ENCODE measurements around the gene S100P.

Gene S100P

DNA sequence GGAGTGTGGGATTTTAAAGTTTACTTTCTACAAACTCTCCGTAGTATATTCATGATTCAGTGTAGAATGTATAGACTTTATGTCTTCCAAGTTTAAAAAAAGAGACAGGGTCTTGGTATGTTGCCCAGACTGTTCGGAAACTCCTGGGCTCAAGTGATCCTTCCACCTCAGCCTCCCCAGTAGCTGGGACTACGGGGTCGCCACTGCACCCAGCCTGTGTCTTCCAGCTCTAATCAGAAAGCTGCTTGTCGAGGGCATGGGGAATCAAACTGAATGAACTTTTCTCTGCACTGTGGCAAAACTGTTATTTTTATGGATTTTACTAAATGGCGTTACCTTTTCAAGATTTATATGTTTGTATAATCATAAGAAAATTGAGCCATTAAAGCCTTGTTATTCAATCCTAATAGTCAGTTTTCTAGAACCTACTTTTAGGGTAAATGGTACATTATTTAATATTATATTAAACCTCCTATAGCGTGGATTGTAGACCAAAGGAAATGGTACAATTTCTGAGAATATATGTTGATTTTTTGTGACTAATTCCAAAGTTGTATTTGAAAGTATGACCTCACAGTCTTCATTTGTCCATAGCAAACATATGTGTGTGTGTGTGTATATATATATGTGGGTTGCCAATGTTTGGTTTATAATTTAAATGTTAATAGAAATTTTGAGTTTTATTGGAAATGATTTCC is 23.4 kb downstream of the S100P start:
- TF ChIP-seq GATA1 (IDR thresholded peaks at IDR 0.05; ENCODE audit: low read depth, low read length), result no peak
- TF ChIP-seq POLR2A (IDR thresholded peaks at IDR 0.05; ENCODE audit: low read length), result no peak
- DNase-seq, result peak; percentile 39 to 53

DNA sequence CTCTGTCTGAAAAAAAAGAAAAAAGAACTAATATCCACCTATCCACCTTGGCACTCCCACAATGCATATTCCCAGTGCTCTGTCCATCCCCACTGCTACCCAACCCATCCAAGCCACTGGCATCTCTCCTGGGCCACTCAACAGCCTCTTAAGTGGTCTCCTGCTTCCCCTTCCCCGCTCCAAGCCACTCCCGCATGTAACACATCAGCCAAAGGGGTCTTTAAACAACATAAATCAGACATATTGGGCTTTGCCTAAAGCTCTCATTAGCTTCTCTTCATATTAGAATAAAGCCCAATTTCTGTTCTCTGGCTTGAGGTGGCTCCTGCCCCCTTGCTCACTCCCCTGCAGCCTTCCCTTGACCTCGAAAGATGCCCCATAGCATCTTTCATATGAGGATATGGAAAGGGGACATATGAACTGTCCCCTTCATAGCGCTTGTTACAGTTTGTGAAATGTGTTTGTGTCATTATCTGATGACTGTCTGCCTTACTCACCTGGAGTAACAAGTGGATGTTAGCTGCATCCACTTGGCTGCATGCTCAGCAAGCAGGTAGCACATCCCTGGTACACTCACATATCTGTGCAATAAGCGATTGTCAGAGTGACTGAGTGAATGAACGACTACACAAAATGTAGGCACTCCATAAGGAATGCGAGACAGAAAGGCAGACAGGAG is 25.4 kb downstream of the S100P start:
- TF ChIP-seq GATA1 (IDR thresholded peaks at IDR 0.05; ENCODE audit: low read depth, low read length) (no peak), POLR2A (IDR thresholded peaks at IDR 0.05; ENCODE audit: low read length) (no peak)
- no peak for DNase-seq

DNA sequence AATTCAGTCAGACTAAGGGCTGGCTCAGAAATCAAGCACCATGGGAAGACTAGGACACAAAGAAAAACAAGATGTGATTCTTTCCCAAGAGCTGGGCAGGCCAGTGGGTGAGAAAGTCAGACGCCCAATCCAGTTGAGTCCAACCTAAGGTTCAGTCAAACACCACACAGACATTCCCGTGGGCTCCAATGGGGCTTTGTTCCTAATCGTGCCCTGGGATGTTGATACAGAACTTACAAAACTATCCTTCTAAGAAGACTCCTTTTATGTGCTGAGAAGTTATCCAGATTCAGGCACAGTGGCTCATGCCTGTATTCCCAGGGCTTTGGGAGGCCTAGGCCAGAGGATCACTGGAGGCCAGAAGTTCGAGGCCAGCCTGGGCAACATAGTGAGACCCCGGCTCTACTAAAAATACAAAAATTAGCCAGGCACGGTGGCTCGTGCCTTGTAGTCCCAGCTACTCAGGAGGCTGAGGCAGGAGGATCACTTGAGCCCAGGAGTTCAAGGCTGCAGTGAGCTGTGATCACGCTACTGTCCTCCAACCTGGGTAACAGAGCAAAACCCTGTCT is 26.0 kb downstream of the S100P start:
- no peak for DNase-seq
- TF ChIP-seq POLR2A (IDR thresholded peaks at IDR 0.05; ENCODE audit: low read length) (no peak), GATA1 (IDR thresholded peaks at IDR 0.05; ENCODE audit: low read depth, low read length) (no peak)

DNA sequence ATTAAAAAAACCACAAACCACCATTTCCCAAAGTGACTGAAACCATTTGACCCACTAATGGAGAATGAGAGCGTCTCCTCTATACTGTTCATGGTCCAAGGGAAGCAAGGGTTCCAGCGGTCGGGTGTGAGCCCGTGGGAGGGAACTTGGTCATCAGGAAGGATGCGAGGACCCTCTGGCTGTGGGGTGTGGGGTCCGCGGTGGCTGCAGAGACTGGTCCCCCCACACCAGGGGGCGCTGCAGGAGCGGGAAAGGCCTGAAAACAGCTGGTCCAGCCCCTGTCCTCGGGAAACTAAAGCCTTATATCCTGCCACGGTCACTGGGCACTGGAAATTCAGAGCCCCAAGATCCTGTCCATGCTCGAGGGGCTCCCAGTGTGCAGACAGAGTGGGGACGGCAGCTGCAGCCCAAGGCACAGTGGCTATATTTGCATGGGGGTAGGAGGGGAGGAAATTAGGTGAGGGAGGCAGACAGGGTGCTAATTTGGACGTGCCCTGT is 26.6 kb downstream of the S100P start:
- DNase-seq, result peak; percentile 80 to 90
- TF ChIP-seq GATA1 (IDR thresholded peaks at IDR 0.05; ENCODE audit: low read depth, low read length) (no peak), POLR2A (IDR thresholded peaks at IDR 0.05; ENCODE audit: low read length) (no peak)

DNA sequence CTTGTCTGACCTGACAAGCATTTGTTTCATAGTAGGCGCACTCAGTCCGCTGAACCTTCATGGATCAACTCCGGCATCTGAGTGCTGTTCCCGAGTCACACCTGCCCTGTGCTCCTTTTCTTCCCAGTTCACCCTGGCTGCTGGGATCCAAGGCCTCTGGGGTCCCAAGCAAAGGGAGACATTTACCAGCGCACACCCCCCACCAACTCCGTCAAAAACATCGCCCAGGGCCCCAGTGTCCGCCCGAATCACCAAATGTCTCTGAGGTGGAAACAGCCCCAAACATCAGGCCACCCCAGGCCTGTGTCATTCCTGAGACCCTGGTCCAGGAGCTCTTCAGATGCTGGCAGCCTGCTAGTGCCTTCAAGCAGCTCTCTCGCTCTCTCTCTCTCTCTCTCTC is 27.4 kb downstream of the S100P start:
- TF ChIP-seq GATA1 (IDR thresholded peaks at IDR 0.05; ENCODE audit: low read depth, low read length), result no peak
- TF ChIP-seq POLR2A (IDR thresholded peaks at IDR 0.05; ENCODE audit: low read length), result no peak
- DNase-seq, result no peak

DNA sequence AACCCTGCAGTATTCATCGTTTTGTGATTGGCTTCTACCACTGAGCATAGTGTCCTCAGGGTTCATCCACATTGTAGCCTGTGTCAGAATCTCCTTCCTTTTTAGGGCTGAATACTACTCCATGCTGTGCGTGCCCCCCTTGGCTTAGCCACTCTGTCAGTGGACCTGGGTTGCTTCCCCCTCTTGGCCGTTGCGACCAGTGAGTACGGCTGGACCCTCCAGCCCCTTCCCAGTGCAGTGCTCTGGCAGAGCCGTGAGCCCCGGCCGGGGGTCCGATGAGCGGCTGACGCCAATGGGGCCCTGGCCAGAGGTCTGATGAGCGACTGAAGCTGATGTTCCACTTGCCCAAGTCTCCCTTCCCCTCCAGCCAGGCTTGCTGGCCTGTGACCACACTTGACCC is 29.2 kb downstream of the S100P start:
- TF ChIP-seq POLR2A (IDR thresholded peaks at IDR 0.05; ENCODE audit: low read length) (no peak), GATA1 (IDR thresholded peaks at IDR 0.05; ENCODE audit: low read depth, low read length) (no peak)
- DNase-seq, result no peak

GRCh38 chr4:6723851-6724250 is 30.2 kb downstream of the S100P start:
- DNase-seq, result no peak
- no peak for TF ChIP-seq GATA1 (IDR thresholded peaks at IDR 0.05; ENCODE audit: low read depth, low read length)
- no peak for TF ChIP-seq POLR2A (IDR thresholded peaks at IDR 0.05; ENCODE audit: low read length)

GRCh38 chr4:6724421-6725111 is 30.9 kb downstream of the S100P start:
- TF ChIP-seq POLR2A (IDR thresholded peaks at IDR 0.05; ENCODE audit: low read length), result no peak
- no peak for TF ChIP-seq GATA1 (IDR thresholded peaks at IDR 0.05; ENCODE audit: low read depth, low read length)
- DNase-seq, result no peak

DNA sequence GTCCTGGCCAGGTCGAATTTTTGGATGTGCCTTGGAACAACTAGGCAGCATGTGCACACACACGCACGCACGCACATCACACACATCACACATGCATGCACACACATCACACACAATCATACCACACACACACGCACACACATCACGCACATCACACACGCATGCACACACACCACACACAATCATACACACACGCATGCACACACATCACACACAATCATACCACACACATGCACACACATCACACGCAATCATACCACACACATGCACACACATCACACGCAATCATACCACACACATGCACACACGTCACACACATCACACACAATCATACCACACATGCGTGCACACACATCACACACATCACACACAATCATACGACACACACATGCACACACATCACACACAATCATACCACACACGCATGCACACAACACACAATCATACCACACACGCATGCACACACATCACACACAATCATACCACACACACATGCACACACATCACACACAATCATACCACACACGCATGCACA is 31.8 kb downstream of the S100P start:
- DNase-seq, result peak in 1 of 2 experiments; percentile 34

DNA sequence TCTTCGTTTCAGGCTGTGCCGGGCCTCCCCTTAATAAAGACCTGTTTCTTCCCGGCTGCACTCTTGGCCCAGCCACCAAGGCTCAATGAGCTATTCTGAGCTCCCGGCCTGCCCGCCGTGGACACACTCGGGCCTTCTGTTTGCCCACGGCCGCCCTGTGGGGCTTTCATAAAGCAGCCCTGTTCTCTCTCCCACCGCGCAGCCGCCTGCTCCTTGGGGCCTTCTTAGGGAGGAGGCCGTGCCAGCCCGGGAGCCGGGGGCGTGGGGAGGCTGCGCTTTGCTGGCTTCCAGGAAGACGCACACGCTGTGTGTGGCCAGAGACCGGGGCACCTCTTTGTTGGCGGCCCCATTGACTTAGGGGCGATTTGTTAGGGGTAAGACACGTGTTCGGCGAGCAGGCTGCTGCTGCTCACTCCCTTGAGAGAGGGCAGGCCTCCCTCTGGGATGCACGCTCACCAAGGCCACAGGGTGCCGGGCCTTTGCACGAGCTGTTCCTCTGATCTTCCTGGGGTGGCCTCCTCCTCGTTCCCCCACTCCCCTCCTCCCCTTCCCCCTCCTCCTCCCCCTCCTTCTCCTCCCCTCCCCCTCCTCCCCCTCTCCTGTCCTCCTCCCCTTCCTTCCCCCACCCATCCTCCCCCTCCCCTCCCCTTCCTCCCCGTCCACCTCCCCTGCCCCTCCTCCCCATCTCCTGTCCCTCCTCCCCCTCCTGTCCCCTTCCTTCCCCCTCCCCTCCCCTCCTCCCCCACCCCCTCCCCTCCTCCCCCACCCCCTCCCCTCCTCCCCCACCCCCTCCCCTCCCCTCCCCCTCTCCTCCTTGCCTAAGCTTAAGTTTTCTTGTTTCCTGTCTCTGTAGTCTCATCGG is 33.6 kb downstream of the S100P start:
- no peak for DNase-seq

GRCh38 chr4:6727943-6728250 is 34.2 kb downstream of the S100P start:
- DNase-seq, result no peak
- no peak for TF ChIP-seq GATA1 (IDR thresholded peaks at IDR 0.05; ENCODE audit: low read depth, low read length)
- TF ChIP-seq POLR2A (IDR thresholded peaks at IDR 0.05; ENCODE audit: low read length), result no peak

More for the DNA sequence above, 33.6 kb downstream of the S100P start:
- no peak for TF ChIP-seq GATA1 (IDR thresholded peaks at IDR 0.05; ENCODE audit: low read depth, low read length)
- no peak for TF ChIP-seq POLR2A (IDR thresholded peaks at IDR 0.05; ENCODE audit: low read length)

DNA sequence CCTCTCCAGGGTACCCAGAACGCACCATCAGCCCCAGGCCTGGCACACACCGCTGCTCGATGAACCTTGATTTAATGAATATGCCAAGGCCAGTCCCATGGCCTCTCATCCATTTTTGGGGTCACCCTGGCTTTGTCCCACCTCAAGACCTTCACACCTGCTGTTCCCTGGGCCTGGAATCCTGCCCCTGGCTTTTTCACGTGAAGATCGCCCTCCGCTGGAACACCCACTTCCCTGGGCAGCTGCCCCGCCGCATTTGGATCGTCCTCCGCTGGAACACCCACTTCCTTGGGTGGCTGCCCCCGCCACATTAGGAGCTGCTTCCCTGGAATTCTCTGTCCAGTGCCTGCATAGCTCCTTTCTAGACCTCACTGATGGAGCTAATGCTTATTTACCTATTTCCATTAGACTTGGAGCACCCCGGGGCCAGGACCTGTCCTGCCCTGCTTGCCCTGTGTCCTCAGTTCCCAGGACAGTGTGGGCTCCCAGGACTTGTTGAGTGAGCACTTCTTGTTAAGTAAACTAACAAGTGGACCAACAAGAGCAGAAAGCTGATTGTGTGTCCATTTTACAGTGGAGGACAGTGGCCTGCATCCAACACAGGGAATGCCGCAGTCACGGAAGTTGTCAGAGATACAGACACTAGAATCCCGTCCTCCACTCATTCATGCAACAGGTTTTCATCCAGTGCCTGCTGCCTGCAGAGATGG is 34.8 kb downstream of the S100P start:
- TF ChIP-seq POLR2A (IDR thresholded peaks at IDR 0.05; ENCODE audit: low read length) (no peak), GATA1 (IDR thresholded peaks at IDR 0.05; ENCODE audit: low read depth, low read length) (no peak)

More for the DNA sequence above, 34.8 kb downstream of the S100P start:
- no peak for DNase-seq
